ENCODE results near the gene ELOVL6. TPM values are rescaled to one million over a fixed set of nuclear protein-coding genes. Genes with fewer than 3 reads are reported as not detected.

ELOVL6 gene
- total RNA-seq, 3 donors from 2014 or later (not counting 1 experiment from before 2014, with no cell fraction given) = 25.0 to 35.2 (median 30.9) TPM

- intact Hi-C loops (cut with micrococcal nuclease) = loop anchor here (10.0 kb wide), 2 partner anchors 325 to 755 kb away; partner anchors contain the start of gene SEC24B
- H3K4me1 ChIP-seq (ENCODE audit: control insufficient read depth, insufficient read depth, low read length) = peaks cover 4% of the 10 kb centered on the region
- no peaks in the 10 kb centered on the region for H3K27me3 Mint-ChIP-seq (ENCODE audit: low read depth in 2 of 2)
- no peaks in the 10 kb centered on the region for H3K27me3 ChIP-seq (ENCODE audit: control insufficient read depth, insufficient read depth, low read length)
- H3K36me3 ChIP-seq (ENCODE audit: control insufficient read depth, insufficient read depth, low read length) = peaks cover 2% of the 10 kb centered on the region
- H3K9me3 ChIP-seq (ENCODE audit: control insufficient read depth, insufficient read depth, low read length) = no peaks in the 10 kb centered on the region
- H3K4me3 Mint-ChIP-seq = no peak overlapping the region
- H3K27ac Mint-ChIP-seq = no peak overlapping the region
- H3K4me3 ChIP-seq (ENCODE audit: low read length) = no peak overlapping the region
- ATAC-seq (no peak), DNase-seq (no peak)
- 95% methylated on average over 5 of the region's 5 CpGs for whole genome bisulfite sequencing (ENCODE audit: insufficient coverage)
- peaks cover 25 to 28% of the 10 kb centered on the region in 2 donors for H3K4me1 Mint-ChIP-seq
- no peaks in the 10 kb centered on the region for H3K36me3 Mint-ChIP-seq
- TF ChIP-seq, protein P1, sequence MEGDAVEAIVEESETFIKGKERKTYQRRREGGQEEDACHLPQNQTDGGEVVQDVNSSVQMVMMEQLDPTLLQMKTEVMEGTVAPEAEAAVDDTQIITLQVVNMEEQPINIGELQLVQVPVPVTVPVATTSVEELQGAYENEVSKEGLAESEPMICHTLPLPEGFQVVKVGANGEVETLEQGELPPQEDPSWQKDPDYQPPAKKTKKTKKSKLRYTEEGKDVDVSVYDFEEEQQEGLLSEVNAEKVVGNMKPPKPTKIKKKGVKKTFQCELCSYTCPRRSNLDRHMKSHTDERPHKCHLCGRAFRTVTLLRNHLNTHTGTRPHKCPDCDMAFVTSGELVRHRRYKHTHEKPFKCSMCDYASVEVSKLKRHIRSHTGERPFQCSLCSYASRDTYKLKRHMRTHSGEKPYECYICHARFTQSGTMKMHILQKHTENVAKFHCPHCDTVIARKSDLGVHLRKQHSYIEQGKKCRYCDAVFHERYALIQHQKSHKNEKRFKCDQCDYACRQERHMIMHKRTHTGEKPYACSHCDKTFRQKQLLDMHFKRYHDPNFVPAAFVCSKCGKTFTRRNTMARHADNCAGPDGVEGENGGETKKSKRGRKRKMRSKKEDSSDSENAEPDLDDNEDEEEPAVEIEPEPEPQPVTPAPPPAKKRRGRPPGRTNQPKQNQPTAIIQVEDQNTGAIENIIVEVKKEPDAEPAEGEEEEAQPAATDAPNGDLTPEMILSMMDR (IDR thresholded peaks at IDR 0.05) = no peak
- no peaks in the 10 kb centered on the region for H3K9me3 Mint-ChIP-seq
- H3K27ac ChIP-seq (ENCODE audit: low read length) = no peak overlapping the region
These were observed 8.2 kb downstream of the ELOVL6 start for GRCh38 chr4:110190249-110190648.

DNA sequence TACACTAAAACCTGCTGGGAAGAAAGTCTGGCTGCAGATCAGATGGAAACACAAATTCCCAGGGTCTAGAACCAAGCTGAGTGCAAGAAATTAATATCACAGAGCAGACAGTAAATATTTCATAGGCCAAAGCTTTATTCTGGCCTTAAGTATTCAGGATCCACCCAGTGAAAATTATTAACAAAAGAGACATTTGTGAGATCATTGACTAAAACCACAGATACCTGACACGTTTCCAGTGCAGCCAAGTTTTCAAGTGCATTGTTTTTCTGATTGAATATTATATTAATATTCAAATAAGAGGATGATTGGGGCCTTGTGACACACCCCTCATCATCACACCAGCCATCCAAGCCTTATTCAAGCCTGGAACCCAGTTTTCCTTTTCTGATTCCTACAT, 10.3 kb downstream of the ELOVL6 start:
- Histone ChIP-seq H3K4me1 (ENCODE audit: control insufficient read depth, insufficient read depth, low read length) (peaks cover under 1% of the 10 kb centered on the region), H3K27ac (ENCODE audit: low read length) (no peak overlapping the region), H3K9me3 (ENCODE audit: control insufficient read depth, insufficient read depth, low read length) (no peaks in the 10 kb centered on the region), H3K27me3 (ENCODE audit: control insufficient read depth, insufficient read depth, low read length) (no peaks in the 10 kb centered on the region), H3K36me3 (ENCODE audit: control insufficient read depth, insufficient read depth, low read length) (peaks cover 2% of the 10 kb centered on the region), H3K4me3 (ENCODE audit: low read length) (no peak overlapping the region)
- ATAC-seq = no peak
- no peaks in the 10 kb centered on the region for H3K27me3 Mint-ChIP-seq (ENCODE audit: low read depth in 2 of 2)
- H3K36me3 Mint-ChIP-seq = peaks cover 5% of the 10 kb centered on the region
- DNase-seq = no peak
- no peaks in the 10 kb centered on the region for H3K9me3 Mint-ChIP-seq
- H3K27ac Mint-ChIP-seq = no peak overlapping the region
- WGBS (ENCODE audit: insufficient coverage) = no CpG with 5 or more reads among the region's 1 CpG
- TF ChIP-seq, protein P1 (IDR thresholded peaks at IDR 0.05) = no peak
- H3K4me3 Mint-ChIP-seq = no peak overlapping the region
- peaks cover 28 to 29% of the 10 kb centered on the region in 2 donors for H3K4me1 Mint-ChIP-seq
- intact Hi-C loops (cut with micrococcal nuclease) = no loop called here

- peaks cover 8% of the 10 kb centered on the region for H3K36me3 Mint-ChIP-seq
- Histone ChIP-seq H3K36me3 (ENCODE audit: control insufficient read depth, insufficient read depth, low read length) (no peaks in the 10 kb centered on the region), H3K4me1 (ENCODE audit: control insufficient read depth, insufficient read depth, low read length) (no peaks in the 10 kb centered on the region), H3K27ac (ENCODE audit: low read length) (no peak overlapping the region), H3K4me3 (ENCODE audit: low read length) (no peak overlapping the region), H3K9me3 (ENCODE audit: control insufficient read depth, insufficient read depth, low read length) (no peaks in the 10 kb centered on the region), H3K27me3 (ENCODE audit: control insufficient read depth, insufficient read depth, low read length) (no peaks in the 10 kb centered on the region)
- intact Hi-C loops (cut with micrococcal nuclease) = no loop called here
- WGBS (ENCODE audit: insufficient coverage) = 50% methylated on average over 1 of the region's 1 CpG
- no peak overlapping the region for H3K4me3 Mint-ChIP-seq
- peak overlapping the region in 1 of 2 donors; percentile 14 for H3K27ac Mint-ChIP-seq
- TF ChIP-seq, protein P1 (IDR thresholded peaks at IDR 0.05) = no peak
- ATAC-seq (no peak), DNase-seq (no peak)
- peaks cover 19 to 31% of the 10 kb centered on the region in 2 donors for H3K4me1 Mint-ChIP-seq
- no peaks in the 10 kb centered on the region for H3K27me3 Mint-ChIP-seq (ENCODE audit: low read depth in 2 of 2)
- no peaks in the 10 kb centered on the region for H3K9me3 Mint-ChIP-seq
These were observed 13.6 kb downstream of the ELOVL6 start for GRCh38 chr4:110184791-110185155.

DNA sequence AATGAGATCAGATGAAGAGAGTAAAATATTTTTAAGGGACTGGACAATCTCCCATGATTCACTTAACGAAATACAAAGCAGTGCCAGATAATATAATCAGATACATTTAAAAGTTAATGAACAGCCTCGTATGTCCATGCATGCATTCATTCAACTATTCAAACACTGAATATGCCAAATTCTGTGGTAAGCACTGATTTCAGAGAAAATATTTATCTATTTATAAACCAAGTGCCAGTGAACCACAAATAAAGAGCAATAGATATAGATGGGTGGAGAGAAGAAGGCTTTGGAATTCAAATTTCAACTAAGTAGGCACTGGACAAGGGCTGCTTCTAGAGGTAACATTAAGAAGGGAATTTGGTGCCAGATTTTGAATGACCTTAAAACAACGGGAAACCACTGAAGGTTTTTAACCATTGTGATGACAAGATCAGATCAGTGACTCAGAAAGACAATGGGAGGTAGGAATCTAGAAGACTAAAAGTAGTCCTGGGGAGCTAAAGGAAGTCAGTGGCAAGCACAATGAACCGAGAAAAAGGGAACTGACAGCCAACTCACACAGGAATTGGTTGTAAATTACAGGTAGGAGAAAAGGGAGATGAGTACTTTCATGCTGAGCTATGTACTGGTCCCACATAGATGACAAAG, 14.2 kb downstream of the ELOVL6 start:
- peak overlapping the region in 1 of 2 donors; percentile 14 for H3K27ac Mint-ChIP-seq
- intact Hi-C loops (cut with micrococcal nuclease) = no loop called here
- ATAC-seq (no peak), DNase-seq (no peak)
- H3K9me3 Mint-ChIP-seq = no peaks in the 10 kb centered on the region
- Histone ChIP-seq H3K9me3 (ENCODE audit: control insufficient read depth, insufficient read depth, low read length) (no peaks in the 10 kb centered on the region), H3K27ac (ENCODE audit: low read length) (no peak overlapping the region), H3K27me3 (ENCODE audit: control insufficient read depth, insufficient read depth, low read length) (no peaks in the 10 kb centered on the region), H3K4me3 (ENCODE audit: low read length) (no peak overlapping the region), H3K4me1 (ENCODE audit: control insufficient read depth, insufficient read depth, low read length) (no peaks in the 10 kb centered on the region), H3K36me3 (ENCODE audit: control insufficient read depth, insufficient read depth, low read length) (no peaks in the 10 kb centered on the region)
- WGBS (ENCODE audit: insufficient coverage) = 56% methylated on average over 4 of the region's 4 CpGs
- no peaks in the 10 kb centered on the region for H3K27me3 Mint-ChIP-seq (ENCODE audit: low read depth in 2 of 2)
- TF ChIP-seq, protein P1 (IDR thresholded peaks at IDR 0.05) = no peak
- H3K36me3 Mint-ChIP-seq = peaks cover 8% of the 10 kb centered on the region
- H3K4me1 Mint-ChIP-seq = peaks cover 19 to 31% of the 10 kb centered on the region in 2 donors
- H3K4me3 Mint-ChIP-seq = no peak overlapping the region
